Thyroid gland (tissue), 4 donors: ENCODE measurements around the gene LENG1. TPM values are rescaled to one million over a fixed set of nuclear protein-coding genes. Genes with fewer than 3 reads are reported as not detected.

ENCODE experiments used
- DNase-seq, 2 donors: peaks; one replicate each; pipeline ENCODE4 v3.0.0-alpha.2; 2019
- H3K27ac ChIP-seq, 3 donors: fragments of 200-600 bp; sonication (generic); 1 replicate in 2 of 3; 2 replicates in 1 of 3; pipeline ENCODE4 v1.5.1; 2016 to 2019; ENCODE audit warnings: mild to moderate bottlenecking in 1 of 3, moderate library complexity in 1 of 3
- H3K27me3 ChIP-seq: fragments of 200-600 bp; sonication (generic); one replicate; pipeline ENCODE4 v1.5.1; 2019
- H3K36me3 ChIP-seq, 2 donors: fragments of 200-600 bp; sonication (generic); one replicate each; pipeline ENCODE4 v1.5.1; 2016 to 2019
- H3K4me1 ChIP-seq, 2 donors: fragments of 200-600 bp; sonication (generic); one replicate each; pipeline ENCODE4 v1.5.1; 2017 to 2019
- H3K4me3 ChIP-seq, 3 donors: fragments of 200-600 bp; sonication (generic); replicated peaks in 1 of 3; 1 replicate in 2 of 3; 2 replicates in 1 of 3; pipeline ENCODE4 v1.5.1; 2016; ENCODE audit warnings: mild to moderate bottlenecking in 1 of 3
- H3K9me3 ChIP-seq: fragments of 200-600 bp; sonication (generic); one replicate; pipeline ENCODE4 v1.5.1; 2017
- POLR2A ChIP-seq, 2 donors: fragments of 450-650 bp; IDR thresholded peaks; one replicate each; pipeline ENCODE4 v1.6.1; 2017; ENCODE audit warnings: antibody characterized with exemption in 2 of 2, mild to moderate bottlenecking in 2 of 2, moderate library complexity in 1 of 2
- WGBS, 2 donors: methylation state at CpG; one replicate each; pipeline ENCODE4 v1.1.5; 2017; 5-methylcytosine and 5-hydroxymethylcytosine counted together
- intact Hi-C: fragments of 100-400 bp; cut with DNase I; formaldehyde crosslinking; loops from one replicate; pipeline ENCODE4 v1.15.1; 2023
- total RNA-seq, 4 donors: library from RNA; depleted of rRNA; stranded (reverse); fragments of >200 nt; gene quantifications; one replicate each; pipeline ENCODE4 v1.2.3, GENCODE V29; 2016
- TF ChIP-seq, protein P1 (sequence below), 6 experiments: fragments of 200-600 bp in 3 of 6; fragments of 450-650 bp in 3 of 6; sonication (generic) in 3 of 6; IDR thresholded peaks; one replicate each; pipeline ENCODE4 v1.5.1; 2016 to 2019; ENCODE audit warnings: antibody characterized with exemption in 6 of 6, mild to moderate bottlenecking in 2 of 6, inconsistent platforms in 1 of 6, moderate library complexity in 1 of 6

Gene LENG1
- total RNA-seq, 4 donors from 2014 or later: 6.3 to 14.5 (median 8.2) TPM

DNA sequence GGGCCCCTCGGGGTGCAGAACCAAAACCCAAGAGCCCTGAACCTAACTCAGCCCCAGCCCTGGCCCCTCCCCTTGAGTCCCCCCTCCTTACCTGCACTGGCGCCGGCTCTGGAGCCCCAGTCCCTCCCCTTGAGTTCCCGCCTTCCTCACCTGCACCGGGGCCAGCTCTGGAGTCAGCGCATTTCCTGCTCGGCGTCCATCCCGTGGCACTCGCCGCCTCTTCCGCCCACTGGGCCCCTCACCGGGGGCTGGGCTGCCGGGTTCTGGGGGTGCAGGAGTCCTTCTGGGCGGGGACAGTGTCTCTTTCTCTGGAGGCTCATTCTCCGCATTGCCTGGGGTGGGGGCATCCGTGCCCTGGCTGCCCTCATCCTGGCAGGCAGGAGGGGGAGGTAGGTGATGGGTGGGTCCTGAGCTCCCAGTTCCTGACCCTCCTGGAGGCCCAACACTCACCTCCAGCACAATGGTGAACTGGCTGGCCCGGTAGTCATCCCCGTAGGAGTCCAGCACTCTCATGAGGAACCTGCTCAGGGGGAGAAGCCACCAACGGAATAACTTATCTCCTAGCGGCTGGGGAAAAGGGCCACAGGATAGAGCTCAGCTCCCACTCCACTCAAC lies 51.5 kb downstream of the LENG1 start:
- H3K4me3 ChIP-seq: no peak overlapping the region
- no peak for DNase-seq
- no peak overlapping the region for H3K27ac ChIP-seq
- 88 to 89% methylated on average over 16 to 17 of the region's 21 CpGs for WGBS, 2 donors
- intact Hi-C loops: no loop called here
- H3K4me1 ChIP-seq: peaks cover 7% of the 10 kb centered on the region in 2 donors
- H3K36me3 ChIP-seq: peaks cover 32 to 39% of the 10 kb centered on the region in 2 donors
- no peaks in the 10 kb centered on the region for H3K27me3 ChIP-seq
- H3K9me3 ChIP-seq: no peaks in the 10 kb centered on the region
- TF ChIP-seq, protein P1, sequence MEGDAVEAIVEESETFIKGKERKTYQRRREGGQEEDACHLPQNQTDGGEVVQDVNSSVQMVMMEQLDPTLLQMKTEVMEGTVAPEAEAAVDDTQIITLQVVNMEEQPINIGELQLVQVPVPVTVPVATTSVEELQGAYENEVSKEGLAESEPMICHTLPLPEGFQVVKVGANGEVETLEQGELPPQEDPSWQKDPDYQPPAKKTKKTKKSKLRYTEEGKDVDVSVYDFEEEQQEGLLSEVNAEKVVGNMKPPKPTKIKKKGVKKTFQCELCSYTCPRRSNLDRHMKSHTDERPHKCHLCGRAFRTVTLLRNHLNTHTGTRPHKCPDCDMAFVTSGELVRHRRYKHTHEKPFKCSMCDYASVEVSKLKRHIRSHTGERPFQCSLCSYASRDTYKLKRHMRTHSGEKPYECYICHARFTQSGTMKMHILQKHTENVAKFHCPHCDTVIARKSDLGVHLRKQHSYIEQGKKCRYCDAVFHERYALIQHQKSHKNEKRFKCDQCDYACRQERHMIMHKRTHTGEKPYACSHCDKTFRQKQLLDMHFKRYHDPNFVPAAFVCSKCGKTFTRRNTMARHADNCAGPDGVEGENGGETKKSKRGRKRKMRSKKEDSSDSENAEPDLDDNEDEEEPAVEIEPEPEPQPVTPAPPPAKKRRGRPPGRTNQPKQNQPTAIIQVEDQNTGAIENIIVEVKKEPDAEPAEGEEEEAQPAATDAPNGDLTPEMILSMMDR (IDR thresholded peaks at IDR 0.05): no peak
- no peak for TF ChIP-seq POLR2A (IDR thresholded peaks at IDR 0.05)

DNA sequence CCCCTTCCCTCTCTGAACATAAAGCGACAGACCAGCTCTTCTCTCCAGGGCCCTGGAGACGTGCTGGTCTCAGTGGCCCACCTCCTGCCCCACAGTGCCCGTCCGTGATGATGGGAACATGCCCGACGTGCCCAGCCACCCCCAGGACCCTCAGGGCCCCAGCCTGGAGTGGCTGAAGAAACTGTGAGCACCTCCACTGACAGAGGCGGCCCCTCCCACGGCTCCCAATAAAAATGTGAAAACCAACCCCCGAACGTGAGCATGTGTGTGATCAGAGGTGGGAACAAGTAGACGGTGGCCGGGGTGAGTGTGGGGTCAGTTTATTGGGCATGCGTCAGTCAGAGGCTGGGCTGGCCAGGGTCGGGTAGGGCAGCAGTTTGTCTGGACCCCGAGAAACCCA lies 52.8 kb downstream of the LENG1 start:
- peaks cover 7 to 10% of the 10 kb centered on the region in 2 donors for H3K4me1 ChIP-seq
- H3K36me3 ChIP-seq: peaks cover 32 to 39% of the 10 kb centered on the region in 2 donors
- H3K9me3 ChIP-seq: no peaks in the 10 kb centered on the region
- TF ChIP-seq POLR2A (IDR thresholded peaks at IDR 0.05): no peak
- TF ChIP-seq, protein P1 (IDR thresholded peaks at IDR 0.05): no peak
- H3K27me3 ChIP-seq: no peaks in the 10 kb centered on the region
- H3K27ac ChIP-seq: no peak overlapping the region
- H3K4me3 ChIP-seq: no peak overlapping the region
- intact Hi-C loops: no loop called here
- no peak for DNase-seq
- WGBS, 2 donors: 91% methylated on average over 15 of the region's 15 CpGs

GRCh38 chr19:54105796-54106195 lies 53.7 kb downstream of the LENG1 start:
- Histone ChIP-seq H3K4me3 (no peak overlapping the region), H3K9me3 (no peaks in the 10 kb centered on the region), H3K27ac (no peak overlapping the region), H3K36me3 (peaks cover 29 to 35% of the 10 kb centered on the region in 2 donors), H3K4me1 (peaks cover 7 to 10% of the 10 kb centered on the region in 2 donors), H3K27me3 (no peaks in the 10 kb centered on the region)
- TF ChIP-seq, protein P1 (IDR thresholded peaks at IDR 0.05): no peak
- no peak for TF ChIP-seq POLR2A (IDR thresholded peaks at IDR 0.05)
- intact Hi-C loops: no loop called here
- DNase-seq: no peak
- WGBS, 2 donors: 93 to 94% methylated on average over 10 of the region's 10 CpGs

Other genes with a start within 250 kb of the LENG1 start
- gene CACNG8, start 196.8 kb downstream of the LENG1 start, total RNA-seq: not detected
- not detected for gene CACNG6, start 168.1 kb downstream of the LENG1 start, total RNA-seq
- gene VSTM1, start 95.8 kb downstream of the LENG1 start, total RNA-seq: not detected
- not detected for gene TARM1, start 78.4 kb downstream of the LENG1 start, total RNA-seq
- gene OSCAR, start 58.9 kb downstream of the LENG1 start, total RNA-seq: 1 to 10 TPM in 1 of 4 donors, under 1 TPM in 2, not detected in 1; 0.39 to 1.1 (median 0.96) TPM
- 100 to 1,000 TPM in 1 of 4 donors, 10 to 100 TPM in 3; 17.7 to 100 (median 52.7) TPM for gene NDUFA3, start 56.9 kb downstream of the LENG1 start, total RNA-seq
- 10 to 100 TPM in 3 of 4 donors, 1 to 10 TPM in 1; 7.7 to 17.9 (median 13.5) TPM for gene TFPT, start 44.1 kb downstream of the LENG1 start, total RNA-seq
- gene PRPF31, start 44.0 kb downstream of the LENG1 start, total RNA-seq: 10 to 100 TPM; 53.6 to 66.7 (median 57.1) TPM
- gene CNOT3, start 22.0 kb downstream of the LENG1 start, total RNA-seq: 10 to 100 TPM; 22.4 to 30.3 (median 29.8) TPM
- 10 to 100 TPM; 42.6 to 91.7 (median 68.5) TPM for gene TMC4, start 13.4 kb upstream of the LENG1 start, total RNA-seq
- 100 to 1,000 TPM in 1 of 4 donors, 10 to 100 TPM in 3; 47.3 to 101 (median 69.0) TPM for gene MBOAT7, start 29.9 kb upstream of the LENG1 start, total RNA-seq
- 100 to 1,000 TPM in 1 of 4 donors, 10 to 100 TPM in 3; 58.1 to 102 (median 82.0) TPM for gene TSEN34, start 31.6 kb upstream of the LENG1 start, total RNA-seq
- gene RPS9, start 41.1 kb upstream of the LENG1 start, total RNA-seq: 1,000 to 10,000 TPM; 1,847 to 2,152 (median 2,039) TPM
- gene LILRB3, start 63.3 kb upstream of the LENG1 start, total RNA-seq: 10 to 100 TPM in 2 of 4 donors, 1 to 10 TPM in 1, under 1 TPM in 1; 0.56 to 16.1 (median 10.1) TPM
- 1 to 10 TPM in 2 of 4 donors, under 1 TPM in 1, not detected in 1; 0.46 to 1.6 (median 1.1) TPM for gene LILRA6, start 83.1 kb upstream of the LENG1 start, total RNA-seq
- gene LILRB5, start 97.6 kb upstream of the LENG1 start, total RNA-seq: 10 to 100 TPM in 1 of 4 donors, 1 to 10 TPM in 3; 2.0 to 11.4 (median 5.9) TPM
- gene LILRB2, start 121.4 kb upstream of the LENG1 start, total RNA-seq: 1 to 10 TPM in 2 of 4 donors, under 1 TPM in 2; 0.67 to 2.0 (median 1.1) TPM
- gene LILRA5, start 153.4 kb upstream of the LENG1 start, total RNA-seq: under 1 TPM in 2 of 4 donors, not detected in 2; 0.45 to 0.81 TPM
- not detected for gene LILRA4, start 179.4 kb upstream of the LENG1 start, total RNA-seq
- gene LAIR1, start 205.2 kb upstream of the LENG1 start, total RNA-seq: 10 to 100 TPM in 2 of 4 donors, 1 to 10 TPM in 2; 3.1 to 14.5 (median 8.7) TPM